Measurements from ENCODE around the gene INKA2. TPM values are rescaled to one million over a fixed set of nuclear protein-coding genes. Genes with fewer than 3 reads are reported as not detected.
"Not testable (repeated sequence)": the region's sequence is repeated elsewhere in the genome, so short reads cannot be mapped to it uniquely, and the experiment has no call there.

Gene INKA2
- polyA plus RNA-seq, 12 donors: 11.3 to 79.0 (median 43.3) TPM; not detected in 1

DNA sequence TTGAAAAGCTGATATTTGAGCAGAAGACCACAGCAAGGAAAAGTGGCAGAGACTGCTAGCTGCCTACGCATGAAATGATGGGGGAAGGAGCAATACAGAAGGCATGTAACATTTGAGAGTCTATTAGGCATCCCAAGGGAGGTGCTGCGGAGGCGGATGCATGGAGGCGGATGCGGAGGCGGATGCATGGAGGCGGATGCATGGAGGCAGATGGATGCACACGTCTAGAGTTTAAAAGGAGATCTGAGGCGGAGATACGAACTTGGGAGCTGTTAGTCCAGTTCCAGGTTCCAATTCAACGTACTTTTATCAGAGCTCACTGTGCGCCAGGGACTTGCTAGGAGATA lies 15.8 kb upstream of the INKA2 start:
- peak; percentile 53 for DNase-seq

DNA sequence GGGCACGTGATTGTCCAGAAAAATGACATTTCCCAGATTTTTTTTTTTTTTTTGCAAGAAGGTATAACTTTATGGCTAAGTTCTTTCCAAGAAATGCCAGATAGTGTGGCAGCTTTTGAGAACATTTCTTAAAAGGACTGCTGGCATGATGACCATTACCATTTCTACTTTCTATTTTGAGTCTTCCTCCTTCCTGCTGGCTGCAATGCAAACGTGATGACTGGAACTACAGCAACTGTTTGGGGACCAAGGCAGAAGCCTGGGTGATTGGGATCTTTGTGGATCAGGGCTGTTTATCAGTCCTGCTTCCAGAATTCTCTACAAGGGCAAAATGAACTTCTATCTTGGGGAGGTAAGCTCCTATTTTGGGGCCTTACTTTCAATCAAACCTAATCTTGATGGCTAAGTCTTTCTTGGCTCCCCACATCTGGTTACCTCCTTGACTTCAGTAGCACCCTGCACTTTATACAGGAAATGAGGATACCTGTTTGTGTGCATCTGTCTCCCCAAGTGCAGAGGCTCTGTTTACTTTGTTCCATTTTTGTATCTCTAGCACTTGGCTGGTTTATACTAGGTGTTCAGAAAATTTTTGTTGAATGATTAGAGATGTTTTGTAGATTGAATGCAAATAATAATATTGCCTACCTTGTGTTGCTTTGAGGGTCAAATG lies 12.8 kb upstream of the INKA2 start:
- DNase-seq: no peak

DNA sequence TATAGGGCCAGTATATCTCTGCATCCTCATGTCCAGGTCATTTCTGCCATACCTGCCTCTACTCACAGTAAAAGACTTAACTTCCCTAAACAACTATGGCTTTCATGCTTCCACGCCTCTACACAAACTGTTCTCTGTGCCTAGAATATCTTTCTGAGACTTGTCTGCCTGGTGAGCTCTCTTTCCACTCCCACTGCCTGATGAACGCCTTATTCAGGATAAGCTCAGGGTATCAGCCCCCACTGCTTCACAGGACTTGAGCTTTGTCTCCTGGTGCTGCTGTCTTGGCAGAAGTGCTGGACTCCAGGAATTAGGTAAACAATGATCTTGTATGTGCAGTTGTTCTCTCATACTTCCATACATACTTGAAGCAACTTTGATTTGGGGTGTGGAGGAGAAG lies 11.7 kb upstream of the INKA2 start:
- DNase-seq: no peak

DNA sequence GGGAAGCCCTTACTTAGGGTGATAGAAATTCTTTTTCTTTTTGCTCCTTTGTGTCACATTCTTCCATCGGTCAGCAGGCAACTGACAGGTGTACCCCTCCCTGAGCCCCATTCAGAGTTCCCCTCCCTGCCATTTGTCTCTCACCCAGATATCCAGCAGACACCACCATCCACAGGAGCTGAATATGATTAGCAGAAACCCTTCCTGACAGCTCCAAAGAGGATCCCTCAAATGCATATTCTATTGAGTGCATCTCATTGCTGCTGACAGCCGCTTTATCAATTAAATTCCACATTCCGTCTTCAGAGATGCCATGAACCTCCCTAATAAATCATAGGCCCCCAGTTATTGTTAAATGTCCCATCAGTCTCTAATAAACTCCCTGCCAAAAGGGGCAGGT lies 10.4 kb upstream of the INKA2 start:
- no peak for DNase-seq

DNA sequence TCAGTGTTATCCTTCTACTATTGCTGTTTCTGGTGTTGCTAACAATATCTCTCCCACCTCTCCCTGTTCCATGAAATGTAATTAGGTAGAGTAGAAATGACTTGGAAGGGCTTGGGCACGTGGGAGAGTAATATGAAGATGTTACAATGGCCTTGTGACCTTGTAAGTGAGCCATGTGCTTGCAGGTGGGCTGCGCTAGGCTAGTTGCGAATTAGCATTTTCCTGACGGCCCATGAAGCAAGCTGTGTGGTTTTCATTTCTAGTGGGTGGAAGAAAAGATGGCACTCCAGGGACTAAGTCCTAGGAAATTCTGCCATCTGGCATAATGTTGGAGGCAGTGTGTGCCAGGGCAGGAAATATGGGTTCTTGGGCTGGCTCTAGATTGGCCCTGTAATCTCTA lies 8.8 kb upstream of the INKA2 start:
- DNase-seq: no peak

DNA sequence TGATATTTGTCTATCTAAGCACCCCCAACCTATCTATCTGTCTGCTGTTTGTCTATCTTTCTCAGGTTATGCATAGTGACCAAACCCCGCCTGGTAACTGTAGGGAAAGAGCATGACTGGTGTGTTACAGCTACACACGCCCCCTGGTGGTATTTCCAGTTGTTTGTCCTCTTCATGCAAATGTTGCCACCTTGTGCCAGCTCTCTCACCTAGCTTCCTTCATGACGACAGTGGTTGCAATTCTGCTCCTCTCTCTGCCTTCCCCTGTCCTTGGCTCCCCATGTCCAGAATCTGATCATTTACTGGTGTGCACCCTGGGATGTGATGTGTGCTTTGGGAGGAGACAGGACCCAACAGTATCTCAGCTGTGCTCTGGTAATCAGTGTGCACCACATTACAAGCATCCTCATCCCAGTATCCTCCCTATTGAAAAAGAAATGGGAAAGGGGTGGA lies 8.1 kb upstream of the INKA2 start:
- no peak for DNase-seq

DNA sequence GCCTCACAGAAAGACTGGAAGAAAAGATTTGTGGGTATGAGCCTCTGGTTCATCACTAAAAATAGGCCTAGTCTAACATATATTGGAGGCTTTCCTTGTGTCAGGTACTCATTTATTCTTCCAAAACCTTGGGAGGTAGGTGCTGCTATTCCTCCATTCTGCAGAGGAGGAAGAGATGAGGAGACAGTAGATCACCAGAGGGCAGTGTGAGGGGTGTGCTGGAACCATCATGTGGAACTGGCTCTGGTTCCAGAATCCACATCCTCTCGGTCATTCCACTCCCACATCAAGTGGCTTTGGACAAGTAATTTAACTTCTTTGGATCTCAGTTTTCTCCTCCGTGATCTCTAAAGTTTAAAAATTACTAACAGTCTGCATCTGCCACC lies 7.4 kb upstream of the INKA2 start:
- DNase-seq: no peak

DNA sequence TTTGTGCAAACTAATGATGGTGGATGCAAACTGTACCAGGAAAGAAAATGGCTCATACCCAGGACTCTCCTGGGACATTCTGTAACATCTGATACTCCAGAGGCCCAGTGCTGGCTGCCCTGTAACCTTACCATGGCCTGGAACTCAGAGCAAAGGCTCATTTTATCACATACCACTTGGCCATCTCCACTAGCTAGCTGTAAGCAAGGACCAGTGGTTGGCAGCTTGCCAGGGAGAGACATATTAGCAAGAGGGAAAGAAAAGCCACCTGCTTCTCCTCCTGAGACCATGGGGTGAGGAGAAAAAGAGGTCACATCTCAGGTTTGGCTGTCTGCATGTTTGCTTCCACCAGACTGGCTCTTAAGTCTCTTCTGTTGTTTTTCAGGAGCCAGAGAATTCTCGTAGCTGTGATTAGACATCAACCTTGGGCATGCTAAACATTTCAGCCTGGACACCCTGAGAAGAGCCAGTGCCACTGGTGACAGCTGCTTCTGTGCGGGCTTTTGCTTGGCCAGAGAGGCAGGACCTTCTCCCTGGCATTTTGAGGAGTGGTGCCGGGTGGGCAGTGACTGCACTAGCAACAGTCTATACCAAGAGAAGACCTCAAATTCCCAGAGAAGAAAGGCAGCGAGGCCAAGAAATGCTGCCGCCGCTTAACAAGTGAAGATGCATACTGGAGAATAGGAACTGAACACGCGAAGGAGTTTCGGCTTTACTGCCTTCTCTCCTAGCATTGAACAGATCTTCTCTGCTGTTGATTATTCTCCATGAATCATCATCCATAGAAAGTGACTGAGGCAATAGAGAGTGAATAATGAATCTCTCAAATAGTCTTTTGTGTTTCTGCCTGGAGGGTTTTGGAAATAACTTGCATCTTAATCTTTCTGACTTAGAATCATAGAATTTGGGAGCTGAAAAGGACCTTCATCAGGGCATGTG lies 6.7 kb upstream of the INKA2 start:
- DNase-seq: no peak

DNA sequence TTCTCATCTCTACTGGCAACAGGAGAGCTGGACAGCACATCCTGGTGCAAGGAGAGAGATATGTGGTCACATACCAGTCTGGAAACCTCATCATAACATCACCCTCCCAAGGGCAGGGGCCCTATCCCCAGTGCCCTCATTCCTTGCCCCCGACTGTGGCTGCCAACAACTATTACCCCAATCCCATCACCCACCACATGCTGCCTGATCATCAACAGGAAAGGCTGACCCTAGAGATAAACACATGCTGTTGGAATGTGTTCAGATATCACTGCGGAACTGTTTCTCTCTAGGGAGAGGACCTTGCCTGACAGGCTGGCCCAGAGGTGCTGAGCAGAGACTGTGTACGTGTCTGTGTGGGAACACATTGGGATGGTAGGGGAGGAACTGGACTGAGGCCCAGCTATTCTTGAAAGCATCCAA lies 4.5 kb upstream of the INKA2 start:
- no peak for DNase-seq

DNA sequence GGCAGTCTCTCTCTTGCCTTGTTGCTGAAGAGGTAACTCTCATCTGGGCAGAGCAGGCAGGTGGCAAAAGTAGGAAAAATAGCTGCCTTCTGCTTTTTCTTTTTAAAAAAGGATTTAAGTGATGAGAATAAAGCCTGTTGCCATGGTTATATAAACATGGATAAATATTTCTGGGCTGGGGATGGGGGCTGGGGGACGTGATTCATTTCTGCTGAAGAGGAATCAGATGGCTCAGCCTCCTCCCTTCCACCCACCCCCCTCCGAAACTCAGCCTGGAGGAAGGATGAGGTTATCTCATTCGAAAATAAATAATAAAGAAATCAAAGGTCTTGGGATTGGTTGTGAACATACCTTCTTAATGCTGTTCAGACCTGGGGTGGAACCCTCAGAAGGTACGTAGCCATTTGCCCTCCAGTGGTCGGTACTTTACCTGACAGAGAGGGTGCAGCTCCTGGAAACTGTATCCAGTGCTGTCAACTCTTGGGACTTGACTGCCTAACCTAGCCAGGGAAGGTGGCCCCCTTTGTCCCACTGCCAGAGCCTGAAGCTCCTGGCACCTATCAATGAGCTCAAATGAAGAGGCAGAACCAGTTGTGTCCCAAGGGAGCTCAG lies 3.8 kb upstream of the INKA2 start:
- no peak for DNase-seq

DNA sequence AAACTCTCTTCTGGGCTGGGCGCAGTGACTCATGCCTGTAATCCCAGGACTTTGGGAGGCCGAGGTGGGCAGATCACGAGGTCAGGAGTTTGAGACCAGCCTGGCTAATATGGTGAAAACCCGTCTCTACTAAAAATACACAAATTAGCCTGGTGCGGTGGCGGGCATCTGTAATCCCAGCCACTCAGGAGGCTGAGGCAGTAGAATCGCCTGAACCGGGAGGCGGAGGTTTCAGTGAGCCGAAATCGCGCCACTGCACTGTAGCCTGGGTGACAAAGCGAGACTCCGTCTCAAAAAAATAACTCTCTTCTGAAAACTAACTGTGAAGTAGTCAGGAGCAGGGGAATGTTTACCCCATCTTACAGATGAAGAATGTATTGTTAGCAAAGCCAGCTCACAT lies 3.1 kb upstream of the INKA2 start:
- DNase-seq: not testable (repeated sequence)

DNA sequence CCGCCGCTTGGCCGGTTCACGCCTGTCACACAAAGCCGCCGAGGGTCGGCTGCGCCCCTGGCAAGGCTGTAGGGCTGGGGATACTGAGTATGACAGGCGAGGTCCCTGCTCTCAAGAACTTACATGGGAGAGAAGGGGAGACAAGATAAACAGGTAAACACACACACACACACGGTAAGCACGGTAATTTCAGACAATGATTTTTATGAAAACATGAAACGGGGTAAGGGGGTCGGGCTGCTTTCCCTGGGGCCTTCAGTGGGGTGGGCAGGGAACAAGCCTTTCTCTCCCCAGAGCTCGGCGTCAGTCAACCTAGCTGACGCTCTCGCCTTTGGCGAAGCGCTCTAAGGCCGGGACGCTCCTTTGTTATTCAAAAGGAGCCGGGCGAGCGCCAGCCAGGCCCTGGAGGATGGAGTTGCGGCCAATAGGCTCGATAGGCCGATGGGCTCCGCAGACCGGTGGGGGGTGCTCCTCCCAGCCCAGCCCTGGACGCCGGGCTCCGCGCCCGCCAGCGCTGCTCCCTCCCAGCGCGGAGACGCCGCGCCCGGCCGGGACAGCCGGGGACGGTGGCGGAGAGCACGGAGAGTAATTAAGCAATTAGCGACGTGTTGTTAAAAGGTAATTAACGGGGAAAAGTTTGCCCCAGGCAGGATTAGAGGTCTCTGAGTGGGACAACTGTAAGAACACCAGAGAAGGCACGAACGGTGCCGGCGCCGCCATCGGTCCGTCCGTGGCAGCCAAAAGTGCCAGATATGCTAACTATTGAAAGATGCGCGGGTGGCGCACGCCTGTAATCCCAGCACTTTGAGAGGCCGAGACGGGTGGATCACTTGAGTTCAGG lies 950 bp upstream of the INKA2 start:
- no peak for DNase-seq

DNA sequence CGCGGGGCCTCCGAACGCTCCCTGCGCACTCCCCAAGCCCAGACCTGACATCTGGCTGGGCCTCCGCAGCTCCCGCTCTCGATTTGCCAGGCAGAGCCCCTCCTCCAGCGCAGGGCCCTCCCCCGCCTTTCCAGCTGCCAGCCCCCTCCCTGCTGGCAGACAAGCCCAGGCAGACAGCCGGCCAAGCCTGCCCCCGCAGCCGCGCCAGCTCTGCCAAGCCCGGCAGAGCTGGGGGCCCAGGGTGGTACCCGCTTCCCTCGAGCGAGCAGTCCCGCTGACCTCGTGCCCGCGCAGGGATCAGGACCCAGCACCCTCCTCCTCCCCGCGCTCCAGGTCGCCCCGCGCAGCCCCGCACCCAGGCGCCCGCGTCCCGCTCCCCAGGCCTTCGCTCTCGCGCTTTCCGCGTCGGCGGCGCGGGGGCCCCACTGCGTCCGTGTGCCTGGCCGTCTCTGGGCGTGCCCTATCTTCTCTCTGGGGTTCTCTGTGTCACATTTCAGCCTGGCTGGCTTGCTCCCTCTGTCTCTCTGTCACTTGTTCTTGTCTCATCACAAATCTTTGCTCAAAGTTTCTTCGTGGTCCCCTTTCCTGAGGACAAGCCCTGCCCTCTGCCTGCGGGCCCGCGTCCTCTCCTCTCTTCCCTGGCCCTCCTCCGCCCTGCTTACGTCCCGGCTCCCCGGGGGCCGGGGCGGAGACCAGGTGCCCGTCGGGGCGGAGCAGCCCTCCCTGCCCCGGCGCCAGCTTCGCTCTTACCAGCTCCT lies 580 bp downstream of the INKA2 start:
- DNase-seq: peak; percentile 67

DNA sequence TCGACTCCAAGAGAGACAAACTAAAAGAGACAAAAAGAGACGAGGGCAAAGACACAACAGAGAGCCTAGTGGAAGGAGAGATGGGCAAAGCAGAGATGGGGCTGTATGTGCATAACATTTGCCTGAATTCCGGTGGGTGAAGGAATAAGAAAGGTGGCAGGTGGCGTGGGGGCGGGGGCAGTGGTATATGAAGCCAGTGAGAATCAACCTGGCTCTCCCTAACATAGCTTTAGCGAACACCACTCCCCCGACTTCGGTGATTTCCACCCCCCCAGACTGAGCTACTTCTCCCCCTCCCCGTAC lies 1.1 kb downstream of the INKA2 start:
- DNase-seq: no peak

DNA sequence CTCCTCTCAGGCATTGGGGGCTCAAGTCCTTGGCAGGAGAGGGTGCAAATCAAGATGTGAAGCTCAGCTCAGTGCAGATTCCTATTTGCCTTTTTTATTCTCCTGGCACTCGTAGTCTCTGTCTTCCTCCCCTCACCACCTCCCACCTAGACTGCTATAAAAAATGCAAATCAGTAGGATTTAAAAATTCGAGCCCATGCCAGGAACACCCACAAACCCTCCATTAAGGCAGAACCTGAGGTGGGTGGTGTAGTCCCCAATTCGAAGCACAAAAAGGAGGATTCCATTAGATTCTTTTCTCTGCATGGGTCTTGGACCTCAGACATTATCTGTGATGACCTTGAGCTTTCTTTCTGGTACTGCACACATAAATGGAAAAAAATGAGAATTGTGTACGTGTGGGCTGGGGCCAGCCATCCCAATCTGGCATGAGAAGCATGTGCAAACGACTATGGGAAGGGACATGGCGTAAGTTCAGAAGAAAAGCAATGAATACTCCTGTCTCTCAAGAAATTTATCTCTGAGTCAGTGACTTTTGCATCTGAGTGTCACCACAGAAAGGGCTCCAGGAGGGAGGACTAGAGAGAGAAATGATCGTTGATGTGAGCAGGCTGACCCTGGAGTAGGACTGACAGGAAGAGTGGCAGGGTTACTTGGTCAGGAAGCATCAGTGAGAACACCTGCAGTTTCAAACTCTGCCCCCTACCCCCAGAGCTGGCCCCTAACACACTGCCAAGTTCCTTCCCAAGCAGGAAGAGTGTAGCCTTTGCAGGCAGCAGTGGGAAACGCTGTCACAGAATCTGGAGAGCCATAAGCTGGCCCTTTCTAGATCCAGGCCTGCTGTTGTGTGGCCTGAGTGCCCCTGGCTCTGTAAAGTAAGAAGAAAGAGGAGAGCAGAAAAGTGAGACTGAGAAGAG lies 1.7 kb downstream of the INKA2 start:
- DNase-seq: no peak

DNA sequence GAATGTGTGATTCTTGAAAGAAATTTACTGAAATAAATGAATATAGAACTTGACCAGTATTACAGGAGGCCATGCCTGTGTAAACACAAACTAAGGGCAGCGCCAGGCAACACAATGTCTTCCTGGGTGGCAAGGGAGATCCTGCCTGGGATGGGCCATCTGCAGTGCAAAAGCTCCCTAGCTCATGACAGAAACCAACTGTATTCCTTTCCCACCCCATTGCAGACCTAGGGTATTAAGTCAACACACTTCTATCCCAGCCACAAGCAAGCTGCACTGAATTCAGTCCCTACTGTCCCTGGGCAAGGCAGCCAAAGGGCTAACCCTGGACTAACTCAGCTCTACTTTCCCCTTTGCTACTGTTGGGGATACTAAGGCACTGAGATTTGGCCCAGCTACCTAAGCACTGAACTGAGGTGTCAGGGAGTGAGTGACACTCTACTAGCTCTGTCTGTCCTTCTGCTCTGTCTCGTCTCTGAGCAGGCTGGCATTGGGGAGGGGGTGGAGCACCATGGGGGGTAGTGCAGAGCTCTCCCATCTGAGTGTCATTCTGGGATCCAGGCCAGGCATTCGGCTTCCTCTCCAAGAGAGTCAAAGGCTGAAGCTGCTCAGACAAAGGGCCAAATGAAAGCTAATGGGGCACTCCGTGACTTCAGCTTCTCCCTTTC lies 2.5 kb downstream of the INKA2 start:
- DNase-seq: no peak

DNA sequence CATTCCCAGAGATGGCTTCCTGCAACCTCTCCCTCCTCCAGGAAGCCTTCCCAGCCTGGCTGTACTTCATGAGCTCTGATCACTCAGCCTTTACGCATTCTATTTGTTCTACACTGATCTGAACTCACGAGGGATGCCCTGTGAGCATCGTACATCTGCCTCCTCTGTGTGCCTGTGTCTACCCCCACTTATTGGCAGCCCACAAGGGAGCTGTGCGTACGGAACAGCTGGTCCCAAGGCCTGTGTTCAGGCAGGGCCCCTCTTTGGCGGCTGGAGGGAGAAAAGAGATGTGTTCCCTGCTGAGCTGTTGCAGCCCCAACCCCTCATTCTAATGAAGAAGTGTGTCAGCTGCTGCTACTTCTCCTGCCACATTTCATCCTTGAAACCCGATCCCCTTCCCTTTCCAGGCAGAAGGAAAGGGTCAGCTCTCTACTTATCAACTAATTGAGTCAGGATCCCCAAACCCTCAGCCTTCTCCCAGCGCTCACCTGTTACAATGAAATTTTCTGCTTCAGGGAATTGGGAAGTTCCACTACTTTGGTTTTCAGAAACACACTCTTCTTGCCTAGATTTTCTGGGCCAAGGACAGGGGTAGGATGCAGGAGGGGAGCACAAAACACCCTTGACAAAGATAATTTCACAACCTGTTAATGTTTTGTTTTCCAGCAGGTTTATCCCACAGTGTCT lies 3.2 kb downstream of the INKA2 start:
- DNase-seq: no peak

DNA sequence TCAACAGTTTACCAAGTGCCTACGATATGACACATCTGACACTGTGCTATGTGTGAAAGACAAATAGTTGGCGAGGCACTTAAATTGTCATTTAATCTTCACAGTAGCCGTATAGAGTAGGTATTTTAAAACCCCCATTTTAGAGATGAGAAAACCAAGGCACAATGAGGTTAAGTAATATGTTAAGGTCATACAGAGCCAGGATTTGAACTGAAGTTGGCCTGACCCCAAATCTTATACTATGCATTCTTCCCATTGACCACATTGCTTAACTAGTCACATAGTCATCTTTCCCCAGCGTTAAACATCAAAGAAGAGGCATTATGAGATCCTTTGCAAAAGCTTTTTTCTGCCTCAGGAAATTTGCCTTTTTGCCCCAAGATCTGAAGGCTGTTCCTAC lies 3.9 kb downstream of the INKA2 start:
- no peak for DNase-seq

DNA sequence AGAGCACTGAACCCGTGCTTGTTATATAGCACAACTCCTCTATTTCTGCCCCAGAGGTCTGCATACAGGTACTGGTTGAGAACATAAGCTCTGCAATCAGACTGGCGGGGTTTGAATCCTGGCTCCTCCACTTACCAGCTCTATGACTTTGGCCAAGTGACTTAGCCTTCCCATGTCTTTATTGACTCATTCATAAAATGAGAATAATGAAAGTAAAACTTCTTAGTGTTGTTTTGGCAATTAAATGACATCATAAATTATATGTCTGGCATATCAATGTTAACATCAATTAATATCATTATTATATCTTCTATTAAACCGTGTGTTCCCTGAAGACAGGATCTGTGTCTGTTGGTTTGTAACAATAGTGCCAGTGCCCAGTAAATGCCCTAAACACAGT lies 4.3 kb downstream of the INKA2 start:
- DNase-seq: no peak

Data from muscle of arm (tissue), 12 donors.